Upper lobe of right lung (tissue), 1 donor: ENCODE data around the gene ACACB. TPM values are rescaled to one million over a fixed set of nuclear protein-coding genes. Genes with fewer than 3 reads are reported as not detected.

Source experiments
- ATAC-seq: fragments of 200-7000 bp; cut with Tn5 transposase; one replicate; pipeline ENCODE4 v1.9.1; 2020; ENCODE audit warnings: mild to moderate bottlenecking, moderate library complexity
- DNase-seq: peaks from one replicate; pipeline ENCODE4 v3.0.0-alpha.2; 2020
- H3K27ac ChIP-seq: fragments of 200-600 bp; one replicate; pipeline ENCODE4 v1.8.0; 2022
- H3K27me3 ChIP-seq: fragments of 200-600 bp; one replicate; pipeline ENCODE4 v1.8.0; 2022; ENCODE audit warnings: mild to moderate bottlenecking
- H3K36me3 ChIP-seq: fragments of 200-600 bp; one replicate; pipeline ENCODE4 v1.8.0; 2022
- H3K4me1 ChIP-seq: fragments of 200-600 bp; one replicate; pipeline ENCODE4 v1.8.0; 2022
- H3K4me3 ChIP-seq: fragments of 200-600 bp; one replicate; pipeline ENCODE4 v1.8.0; 2022; ENCODE audit warnings: mild to moderate bottlenecking
- H3K9me3 ChIP-seq: fragments of 200-600 bp; one replicate; pipeline ENCODE4 v1.8.0; 2022
- intact Hi-C: fragments of 100-400 bp; cut with DNase I; formaldehyde crosslinking; loops from one replicate; pipeline ENCODE4 v1.11.0; 2022
- total RNA-seq: library from RNA; stranded (reverse); fragmentation: NEBNext Ultra II Directional; extraction: Animal tissue kit (Norgen Biotek cat#: 25700); gene quantifications from one replicate; pipeline ENCODE4 v1.2.1, GENCODE V29; 2021
- TF ChIP-seq, protein P1 (sequence below): fragments of 200-600 bp; IDR thresholded peaks from one replicate; pipeline ENCODE4 v1.8.0; 2022; ENCODE audit warnings: antibody characterized with exemption
- donor health status: DM: no; HTN: yes; CAD: no; lungs with severe emphysema.

ACACB gene
- total RNA-seq, 1 donor from 2014 or later, result 35.2 TPM

- Histone ChIP-seq H3K27me3 (no peaks in the 10 kb centered on the region), H3K27ac (peak within 1 kb of the TSS; percentile 78), H3K36me3 (peaks cover 16% of the 10 kb centered on the region), H3K4me1 (peaks cover 20% of the 10 kb centered on the region), H3K4me3 (peak within 1 kb of the TSS; percentile 61), H3K9me3 (no peaks in the 10 kb centered on the region)
- intact Hi-C loops, result no loop called here
- TF ChIP-seq, protein P1, sequence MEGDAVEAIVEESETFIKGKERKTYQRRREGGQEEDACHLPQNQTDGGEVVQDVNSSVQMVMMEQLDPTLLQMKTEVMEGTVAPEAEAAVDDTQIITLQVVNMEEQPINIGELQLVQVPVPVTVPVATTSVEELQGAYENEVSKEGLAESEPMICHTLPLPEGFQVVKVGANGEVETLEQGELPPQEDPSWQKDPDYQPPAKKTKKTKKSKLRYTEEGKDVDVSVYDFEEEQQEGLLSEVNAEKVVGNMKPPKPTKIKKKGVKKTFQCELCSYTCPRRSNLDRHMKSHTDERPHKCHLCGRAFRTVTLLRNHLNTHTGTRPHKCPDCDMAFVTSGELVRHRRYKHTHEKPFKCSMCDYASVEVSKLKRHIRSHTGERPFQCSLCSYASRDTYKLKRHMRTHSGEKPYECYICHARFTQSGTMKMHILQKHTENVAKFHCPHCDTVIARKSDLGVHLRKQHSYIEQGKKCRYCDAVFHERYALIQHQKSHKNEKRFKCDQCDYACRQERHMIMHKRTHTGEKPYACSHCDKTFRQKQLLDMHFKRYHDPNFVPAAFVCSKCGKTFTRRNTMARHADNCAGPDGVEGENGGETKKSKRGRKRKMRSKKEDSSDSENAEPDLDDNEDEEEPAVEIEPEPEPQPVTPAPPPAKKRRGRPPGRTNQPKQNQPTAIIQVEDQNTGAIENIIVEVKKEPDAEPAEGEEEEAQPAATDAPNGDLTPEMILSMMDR, result peak; percentile 96
- peak; percentile 97 for DNase-seq
- ATAC-seq, result peak; percentile 92
Measured at GRCh38 chr12:109093022-109093918, 23.1 kb upstream of the ACACB start, which contains the start of gene ALKBH2. TSS of gene ALKBH2 (minus strand) at chr12:109093472. CDS start at chr12:109092786, 686 bp downstream.

DNA sequence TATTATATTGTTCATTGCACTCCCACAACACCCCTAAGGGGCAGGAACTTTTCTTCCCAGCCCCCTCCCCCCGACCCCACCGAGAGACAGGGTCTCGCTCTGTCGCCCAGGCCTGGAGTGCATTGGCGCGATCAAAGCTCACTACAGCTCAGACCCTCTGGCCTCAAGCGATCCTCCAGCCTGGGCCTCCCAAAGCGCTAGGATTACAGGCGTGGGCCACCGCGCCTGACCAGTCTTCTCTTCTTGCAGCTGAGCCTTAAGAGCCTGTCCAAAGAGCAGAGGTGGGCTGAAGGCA is 19.3 kb upstream of the ACACB start:
- ATAC-seq (no peak), DNase-seq (no peak)
- intact Hi-C loops, result no loop called here

GRCh38 chr12:109097435-109098182 is 18.8 kb upstream of the ACACB start, which contains the start of gene UNG:
TSS of gene UNG (plus strand) at chr12:109097597. CDS start at chr12:109097680, 83 bp downstream.
- H3K9me3 ChIP-seq, result no peaks in the 10 kb centered on the region
- no peaks in the 10 kb centered on the region for H3K27me3 ChIP-seq
- H3K4me1 ChIP-seq, result peaks cover 21% of the 10 kb centered on the region
- peak; percentile 96 for ATAC-seq
- peak within 1 kb of the TSS; percentile 78 for H3K27ac ChIP-seq
- intact Hi-C loops, result no loop called here
- TF ChIP-seq, protein P1, result no peak
- H3K4me3 ChIP-seq, result peak within 1 kb of the TSS; percentile 70
- DNase-seq, result peak; percentile 98
- H3K36me3 ChIP-seq, result peaks cover 12% of the 10 kb centered on the region

More for the DNA sequence above, 19.3 kb upstream of the ACACB start:
- Histone ChIP-seq H3K4me1 (peaks cover 26% of the 10 kb centered on the region), H3K27me3 (no peaks in the 10 kb centered on the region), H3K27ac (no peak overlapping the region), H3K9me3 (no peaks in the 10 kb centered on the region), H3K4me3 (no peak overlapping the region), H3K36me3 (peaks cover 6% of the 10 kb centered on the region)
- TF ChIP-seq, protein P1, result no peak

DNA sequence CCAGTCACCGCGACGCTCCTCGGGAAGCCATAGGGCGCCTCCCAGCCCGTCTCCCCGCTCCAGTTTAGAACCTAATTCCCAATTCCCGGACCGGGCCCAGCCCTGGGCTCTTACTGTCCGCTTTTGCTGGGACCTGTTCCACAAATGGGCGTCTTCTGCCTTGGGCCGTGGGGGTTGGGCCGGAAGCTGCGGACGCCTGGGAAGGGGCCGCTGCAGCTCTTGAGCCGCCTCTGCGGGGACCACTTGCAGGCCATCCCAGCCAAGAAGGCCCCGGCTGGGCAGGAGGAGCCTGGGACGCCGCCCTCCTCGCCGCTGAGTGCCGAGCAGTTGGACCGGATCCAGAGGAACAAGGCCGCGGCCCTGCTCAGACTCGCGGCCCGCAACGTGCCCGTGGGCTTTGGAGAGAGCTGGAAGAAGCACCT is 18.2 kb upstream of the ACACB start:
- H3K4me3 ChIP-seq, result peak overlapping the region; percentile 70
- TF ChIP-seq, protein P1, result no peak
- intact Hi-C loops, result no loop called here

DNA sequence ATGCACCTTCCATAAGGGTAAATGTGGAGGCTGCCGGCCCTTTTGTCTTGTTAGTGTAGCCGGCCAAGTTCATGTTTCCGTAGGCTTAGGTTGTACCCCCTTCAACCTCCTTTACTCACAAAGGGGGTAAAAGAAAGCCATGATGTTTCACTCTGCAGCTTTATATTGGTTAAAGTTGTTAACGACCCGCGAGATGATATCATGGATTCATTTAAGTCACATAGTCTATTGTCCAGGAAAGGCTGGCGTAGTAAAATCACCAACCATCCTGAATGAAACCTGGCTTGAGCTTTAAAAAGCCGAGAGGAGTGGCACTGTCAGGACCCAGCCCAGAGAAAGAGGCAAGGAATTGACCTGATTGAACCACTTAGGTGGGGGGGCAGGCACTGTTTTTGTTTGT is 17.7 kb upstream of the ACACB start:
- H3K4me3 ChIP-seq, result peak overlapping the region; percentile 70
- no peaks in the 10 kb centered on the region for H3K9me3 ChIP-seq
- DNase-seq (no peak), ATAC-seq (no peak)
- peak overlapping the region; percentile 78 for H3K27ac ChIP-seq
- TF ChIP-seq, protein P1, result no peak
- no peaks in the 10 kb centered on the region for H3K27me3 ChIP-seq
- intact Hi-C loops, result no loop called here
- peaks cover 17% of the 10 kb centered on the region for H3K4me1 ChIP-seq
- H3K36me3 ChIP-seq, result peaks cover 22% of the 10 kb centered on the region

More for the DNA sequence above, 18.2 kb upstream of the ACACB start:
- H3K9me3 ChIP-seq, result no peaks in the 10 kb centered on the region
- H3K4me1 ChIP-seq, result peaks cover 17% of the 10 kb centered on the region
- ATAC-seq, result peak; percentile 64
- no peaks in the 10 kb centered on the region for H3K27me3 ChIP-seq
- H3K27ac ChIP-seq, result peak overlapping the region; percentile 78
- H3K36me3 ChIP-seq, result peaks cover 17% of the 10 kb centered on the region
- DNase-seq, result peak; percentile 89
